22Rv1 (cell line): ENCODE data around the gene MCF2L.

ENCODE experiments used
- CTCF ChIP-seq: fragments of 450-650 bp; IDR thresholded peaks from 2 replicates; pipeline ENCODE4 v1.5.1; 2017; ENCODE audit warnings: mild to moderate bottlenecking
- ZFX ChIP-seq: fragments of 450-650 bp; IDR thresholded peaks from 2 replicates; pipeline ENCODE4 v1.6.1; 2017; ENCODE audit warnings: antibody characterized with exemption, borderline replicate concordance

GRCh38 chr13:112996671-112997091 is 27.7 kb downstream of the MCF2L start:
- TF ChIP-seq CTCF = no peak
- TF ChIP-seq ZFX = no peak
